LHCN-M2 (cell line): ENCODE data around the gene SPRTN. TPM values are rescaled to one million over a fixed set of nuclear protein-coding genes. Genes with fewer than 3 reads are reported as not detected.
A peak's percentile ranks its signal among the peaks of the same experiment; 100 is the strongest.
"Not testable (repeated sequence)": the region's sequence is repeated elsewhere in the genome, so short reads cannot be mapped to it uniquely, and the experiment has no call there.

ENCODE experiments used
- DNase-seq: peaks from one replicate; pipeline ENCODE4 v3.0.0-alpha.2; 2012; ENCODE audit warnings: low read depth
- total RNA-seq: library from RNA; depleted of rRNA; stranded (reverse); fragments of >200 nt; gene quantifications from 2 replicates; pipeline ENCODE4 v1.2.3, GENCODE V29; 2014

Gene SPRTN
- total RNA-seq, 1 experiment from 2014 or later, result 17.6 TPM

DNA sequence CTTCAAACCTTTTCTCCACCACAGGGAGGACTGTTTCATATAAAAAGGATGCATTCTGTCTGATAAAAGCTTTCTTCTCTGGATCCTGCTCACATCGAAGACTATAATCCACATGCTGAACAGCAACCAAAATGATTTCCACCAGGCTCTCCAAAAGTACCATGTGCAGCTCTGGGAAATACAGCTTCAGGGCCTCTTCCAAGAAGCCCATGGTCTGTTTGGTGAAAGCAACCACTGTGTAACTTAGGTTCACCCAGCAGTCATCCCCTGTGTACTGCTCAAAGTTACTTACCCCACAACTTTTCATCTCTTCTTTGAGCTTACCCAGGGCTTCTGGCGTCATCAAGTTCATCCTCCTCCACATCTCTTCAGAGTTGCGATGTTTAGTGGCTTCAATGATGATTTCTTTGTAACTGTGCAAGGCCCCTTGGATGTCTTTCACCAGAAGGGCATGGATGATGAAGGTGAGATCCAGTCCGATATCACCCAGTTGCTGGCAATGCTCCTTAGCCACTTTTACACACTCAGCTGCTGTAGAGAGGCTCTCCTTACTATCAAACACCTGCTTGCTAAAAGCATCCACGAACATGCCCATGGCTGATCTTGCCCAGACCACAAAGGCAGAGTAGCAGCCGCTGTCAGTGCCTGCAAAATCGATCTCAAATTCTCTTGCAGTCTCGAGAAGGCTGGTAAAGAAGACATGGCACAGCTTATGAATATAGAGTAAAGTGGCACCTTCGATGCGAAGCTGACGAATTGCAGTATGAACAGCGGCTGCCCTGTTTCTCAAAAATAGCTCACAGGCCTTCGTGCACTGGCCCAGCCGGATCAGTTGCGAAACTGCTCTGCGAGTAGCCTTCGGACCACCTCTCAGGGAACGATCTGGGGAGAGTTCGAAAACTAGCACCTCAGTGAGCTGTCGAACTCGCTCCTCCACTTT lies 2.2 kb upstream of the SPRTN start:
- no peak for DNase-seq

DNA sequence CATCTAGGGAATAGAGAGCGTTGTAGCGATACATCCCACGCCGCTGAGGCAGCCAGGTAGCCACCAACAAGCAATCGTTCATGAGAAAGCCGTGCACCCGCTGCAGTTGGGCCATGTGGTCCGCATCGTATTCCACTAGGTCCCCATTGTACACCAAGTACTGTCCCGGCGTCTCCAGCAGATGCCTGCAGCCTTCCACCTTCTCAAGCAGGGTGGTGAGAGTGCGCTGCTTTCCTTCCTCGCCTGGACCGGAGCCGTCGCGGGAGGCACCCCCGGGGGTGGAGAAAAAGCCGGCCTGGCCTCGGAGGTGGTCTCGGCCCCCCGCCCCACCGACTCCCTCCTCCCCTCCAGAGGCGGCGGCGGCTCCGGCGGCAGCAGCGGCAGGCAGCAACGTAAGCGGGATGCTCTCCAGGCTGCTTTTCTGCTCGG lies 1.0 kb upstream of the SPRTN start:
- DNase-seq, result peak; percentile 8

DNA sequence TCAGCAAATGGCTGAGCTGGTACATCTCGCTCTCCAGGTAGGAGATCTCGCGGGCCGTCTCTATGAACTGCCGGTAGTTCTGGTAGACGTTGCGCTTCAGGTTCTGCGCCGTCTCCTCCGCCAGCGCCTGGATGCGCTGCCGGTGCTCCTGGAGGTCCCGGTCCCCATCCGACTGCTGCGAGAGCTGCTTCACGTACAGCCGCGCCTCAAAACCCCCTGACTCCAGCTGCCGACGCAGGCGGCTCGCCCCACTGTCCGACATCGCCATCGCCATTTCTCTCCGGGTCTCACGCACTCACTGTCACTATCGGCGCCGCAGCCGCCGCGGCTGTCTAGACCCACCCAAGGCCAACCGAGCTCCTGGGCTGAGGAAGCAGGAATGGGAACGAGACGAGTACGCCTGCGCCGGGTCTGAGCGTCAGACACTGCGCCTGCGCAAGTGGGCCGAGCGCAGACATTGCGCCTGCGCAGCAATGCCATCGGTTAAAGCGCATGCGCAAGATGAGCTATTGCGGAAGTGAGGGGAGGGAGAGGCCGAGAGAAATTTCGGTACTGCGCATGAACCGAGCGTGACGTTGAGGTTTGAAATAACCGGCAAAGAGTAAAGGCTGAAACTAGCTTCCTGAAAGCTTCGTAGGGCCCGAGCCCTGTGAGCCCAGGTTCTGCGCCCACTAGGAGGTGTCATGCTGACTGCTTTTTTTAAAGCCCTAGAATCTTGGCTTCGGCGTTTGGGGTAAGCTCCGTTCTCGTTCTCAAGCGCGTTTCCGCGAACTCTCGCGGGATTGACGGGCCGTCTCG lies 422 bp upstream of the SPRTN start, which contains the start of gene EXOC8:
Gene EXOC8 (minus strand): TSS at position 381 of the 798 bp plus-strand sequence. CDS start 107 bp downstream, at position 274.
- DNase-seq, result peak; percentile 96

DNA sequence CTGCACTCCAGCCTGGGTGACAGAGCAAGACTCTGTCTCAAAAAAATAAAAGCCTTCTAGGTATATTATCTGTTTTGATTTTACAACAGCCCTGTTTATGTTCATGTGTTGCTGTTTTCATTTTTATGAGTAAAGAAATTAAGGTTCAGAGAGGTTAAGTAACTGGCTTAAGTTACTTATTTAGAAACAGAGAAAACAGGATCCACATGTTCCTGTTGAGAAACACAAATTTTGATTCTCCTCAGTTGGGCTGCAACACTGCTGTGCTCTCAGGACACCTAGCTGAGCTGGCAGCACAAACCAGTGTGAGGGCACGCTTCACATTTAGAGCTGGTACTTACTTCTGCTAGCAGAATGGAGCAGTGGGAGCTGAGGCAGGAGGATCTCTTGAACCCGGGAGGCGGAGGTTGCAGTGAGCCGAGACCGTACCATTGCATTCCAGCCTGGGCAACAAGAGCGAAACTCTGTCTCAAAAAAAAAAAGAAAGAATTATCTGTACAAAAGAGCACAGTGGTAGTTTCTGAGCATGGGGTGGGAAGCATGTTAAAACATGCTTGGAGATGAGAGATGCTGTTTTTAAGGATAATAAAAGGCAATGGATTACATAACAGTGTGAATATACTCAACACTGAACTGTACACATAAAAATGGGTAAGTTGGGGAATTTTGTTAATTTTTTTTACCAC lies 2.4 kb downstream of the SPRTN start:
- no peak for DNase-seq

DNA sequence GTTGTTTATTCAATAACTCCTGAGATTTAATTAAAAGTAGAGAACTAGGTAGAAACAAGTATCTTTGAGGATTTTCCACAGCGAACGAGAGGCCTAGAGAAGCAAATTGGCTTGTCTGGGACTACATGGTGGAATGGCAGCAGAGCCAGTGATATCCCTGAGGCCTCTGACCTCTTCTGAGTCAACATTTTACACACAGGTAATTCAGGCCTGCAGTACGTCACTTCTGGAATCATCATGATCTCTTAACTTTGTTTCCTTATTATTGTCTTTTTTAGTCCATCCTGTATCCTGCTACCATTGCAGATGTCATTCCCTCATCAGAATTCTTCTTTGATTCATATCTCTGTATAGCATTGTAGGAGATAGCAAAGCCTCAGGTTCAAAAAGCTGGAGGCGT lies 9.9 kb downstream of the SPRTN start:
- no peak for DNase-seq

DNA sequence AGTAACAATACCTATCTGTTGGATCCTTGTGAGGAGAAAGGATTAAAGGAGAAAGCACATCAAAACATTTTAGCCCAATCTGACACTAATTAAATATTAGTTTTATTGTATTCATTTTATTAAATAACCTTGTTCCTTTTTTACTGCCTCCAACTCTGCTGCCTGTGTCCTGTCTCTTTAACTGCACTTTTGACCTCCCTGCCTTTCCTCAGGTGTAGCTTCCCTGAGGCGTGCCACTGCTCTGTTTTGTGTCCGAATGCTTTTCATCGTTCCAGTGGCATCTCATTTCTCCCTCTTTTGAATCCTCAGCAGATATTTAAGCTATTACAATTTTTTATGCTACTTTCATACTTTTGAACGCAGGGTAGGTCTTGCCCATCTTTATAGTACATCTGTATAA lies 10.3 kb downstream of the SPRTN start:
- DNase-seq, result no peak

DNA sequence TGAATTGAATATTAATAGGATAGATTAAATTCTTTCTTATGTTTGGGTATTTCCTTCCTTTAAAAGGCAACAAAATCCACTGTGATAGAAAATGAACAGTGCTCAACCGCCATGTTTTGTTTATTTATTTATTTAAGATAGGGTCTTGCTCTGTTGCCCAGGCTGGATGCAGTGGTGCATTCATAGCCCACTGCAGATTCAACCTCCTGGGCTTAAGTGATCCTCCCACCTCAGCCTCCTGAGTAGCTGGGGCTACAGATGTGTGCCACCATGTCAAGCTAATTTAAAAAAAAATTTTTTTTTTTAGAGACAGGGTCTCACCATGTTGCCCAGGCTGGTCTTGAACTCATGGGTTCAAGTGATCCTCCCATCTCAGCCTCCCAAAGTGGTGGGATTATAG lies 10.8 kb downstream of the SPRTN start:
- not testable (repeated sequence) for DNase-seq

DNA sequence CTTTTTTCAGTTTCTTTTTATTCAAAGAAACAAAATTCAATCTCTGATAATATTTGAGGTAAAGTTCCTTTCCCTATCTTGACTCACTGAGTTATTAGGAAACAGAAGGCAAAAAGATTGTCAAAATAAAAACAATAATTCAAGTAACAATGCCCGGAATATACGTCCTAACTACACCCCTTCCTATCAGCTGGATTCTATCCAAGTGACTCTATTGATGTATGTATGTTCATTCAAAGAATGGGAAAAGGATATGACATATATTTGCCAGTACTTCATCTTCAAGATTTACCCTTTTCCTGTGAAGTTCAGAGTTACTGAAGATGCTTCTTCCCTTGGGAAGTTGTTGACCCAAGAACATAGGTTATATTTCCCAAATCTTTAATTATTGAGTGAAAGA lies 13.7 kb downstream of the SPRTN start:
- DNase-seq, result no peak

DNA sequence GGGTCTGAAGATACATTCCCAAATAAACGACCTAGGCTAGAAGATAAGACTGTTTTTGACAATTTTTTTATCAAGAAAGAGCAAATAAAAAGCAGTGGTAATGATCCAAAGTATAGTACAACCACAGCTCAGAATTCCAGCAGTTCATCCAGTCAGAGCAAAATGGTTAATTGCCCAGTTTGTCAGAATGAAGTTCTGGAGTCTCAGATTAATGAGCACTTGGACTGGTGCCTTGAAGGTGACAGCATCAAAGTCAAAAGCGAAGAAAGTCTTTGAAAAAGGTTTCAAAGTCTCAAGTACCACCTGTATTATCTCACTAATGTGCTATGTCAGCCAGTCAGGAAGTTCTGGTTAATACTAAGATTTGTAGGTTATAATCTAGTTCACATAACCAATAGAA lies 15.0 kb downstream of the SPRTN start:
- DNase-seq, result no peak

DNA sequence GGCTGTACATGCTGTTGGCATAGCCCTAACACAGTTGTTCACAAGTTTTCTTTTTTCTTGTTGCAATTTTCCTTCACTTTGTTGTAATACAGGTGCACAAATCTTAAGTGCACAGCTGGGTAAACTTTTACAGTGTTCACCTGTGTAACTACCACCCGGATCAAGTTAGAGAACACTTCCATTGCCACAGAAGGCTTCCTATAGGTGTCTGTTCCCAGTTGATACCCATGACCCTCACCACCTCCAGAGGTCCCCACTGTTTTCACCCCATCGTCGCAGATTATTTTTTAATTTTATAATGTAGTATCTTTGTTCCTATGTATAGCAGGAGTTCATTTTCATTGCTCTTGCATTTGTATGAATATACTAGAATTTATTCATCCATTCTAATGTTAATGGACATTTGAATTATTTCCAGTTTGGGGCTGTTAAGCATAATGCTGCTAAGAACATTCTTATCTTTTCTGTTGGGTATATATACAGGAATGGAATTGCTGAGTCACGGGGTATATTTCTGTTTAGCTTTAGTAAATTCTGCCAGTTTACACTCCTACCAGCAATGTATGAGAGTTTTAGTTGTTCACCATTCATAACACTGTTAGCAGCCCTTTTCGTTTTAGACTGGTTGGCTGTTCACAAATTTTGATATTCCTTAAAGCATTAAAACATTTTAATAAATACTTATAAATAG lies 16.4 kb downstream of the SPRTN start:
- no peak for DNase-seq

DNA sequence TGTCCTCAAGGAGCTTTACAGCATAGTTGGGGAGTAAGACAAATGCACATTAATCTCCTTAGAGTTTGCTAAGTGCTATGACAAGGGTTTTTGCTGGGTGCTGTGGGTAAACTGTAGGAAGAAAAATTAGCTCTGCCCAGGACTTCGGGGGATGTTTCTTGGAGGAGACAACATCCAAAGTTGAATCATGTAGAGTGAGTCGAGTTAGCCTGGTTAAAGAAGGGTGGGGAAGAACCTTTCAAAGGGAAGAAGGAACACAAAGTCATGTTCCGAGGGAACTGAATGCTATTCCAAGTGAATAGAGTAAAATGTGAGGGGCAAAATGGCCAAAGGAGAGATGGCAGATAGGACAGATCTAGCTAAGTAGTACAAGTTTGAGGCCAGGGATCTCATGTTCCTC lies 17.1 kb downstream of the SPRTN start:
- DNase-seq, result no peak

DNA sequence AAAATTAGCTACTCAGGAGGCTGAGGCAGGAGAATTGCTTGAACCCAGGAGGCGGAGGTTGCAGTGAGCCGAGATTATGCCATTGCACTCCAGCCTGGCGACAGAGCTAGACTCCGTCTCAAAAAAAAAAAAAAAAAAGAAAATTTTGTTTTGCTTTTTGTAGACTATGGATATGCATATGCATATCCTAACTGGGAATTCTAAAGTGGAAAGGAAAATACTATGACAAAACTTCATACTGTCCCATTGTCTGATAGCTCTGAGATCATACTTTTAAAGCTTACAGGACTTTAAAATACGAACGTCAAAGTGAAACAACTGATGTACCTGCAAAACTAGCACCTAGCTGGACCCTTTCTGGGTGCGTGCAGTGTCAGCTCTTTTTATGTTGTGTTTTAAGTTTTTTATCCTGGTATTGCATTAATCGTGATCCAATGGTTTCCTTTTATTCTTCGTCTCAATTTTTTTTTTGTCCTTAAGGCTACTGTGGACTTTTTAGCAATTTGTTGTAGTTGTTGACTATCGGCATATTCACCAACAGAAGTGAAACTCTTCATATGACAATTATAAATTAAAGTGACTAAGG lies 19.2 kb downstream of the SPRTN start:
- no peak for DNase-seq

DNA sequence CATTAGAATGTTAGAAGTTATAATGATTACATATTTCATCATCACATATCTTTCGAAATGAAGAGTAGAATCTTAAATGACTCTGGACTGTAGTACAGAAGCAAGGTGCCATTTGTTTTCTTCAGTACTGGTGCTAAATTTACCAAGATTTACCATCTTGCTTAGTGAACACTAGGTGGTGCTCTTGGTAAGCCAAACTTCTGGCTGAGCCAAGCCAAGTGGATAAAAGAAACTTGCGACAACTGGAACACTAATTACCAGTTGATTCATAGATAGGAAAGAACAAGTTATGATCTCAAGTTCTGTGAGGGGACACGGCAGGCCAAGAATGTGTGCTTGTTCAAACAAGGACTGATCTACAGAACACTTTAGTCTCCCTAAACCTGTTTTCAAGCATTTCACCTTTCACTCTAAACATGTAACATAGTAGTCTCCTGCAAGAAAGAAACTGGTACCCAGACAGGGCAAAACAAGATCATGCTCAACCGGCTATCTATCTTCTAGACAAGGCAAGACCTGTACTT lies 19.8 kb downstream of the SPRTN start:
- DNase-seq, result peak; percentile 71

DNA sequence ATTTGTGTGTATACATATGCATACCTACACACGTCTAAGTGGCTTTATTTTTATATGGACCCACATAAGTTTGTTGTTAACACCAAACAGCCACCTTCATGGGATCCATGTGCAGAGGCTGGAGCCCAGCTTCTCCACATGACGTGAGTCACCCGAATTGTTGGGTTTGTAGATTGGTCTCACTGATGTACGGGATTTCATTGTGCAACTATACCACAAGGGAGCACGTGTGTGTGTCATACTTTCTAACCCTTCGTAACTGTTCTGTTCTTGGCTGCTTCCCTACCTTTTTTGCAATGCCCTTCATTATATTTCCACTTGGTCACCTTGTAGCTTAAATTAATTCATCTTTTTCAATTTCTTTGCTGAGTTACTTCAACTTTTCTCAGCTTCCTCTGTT lies 21.0 kb downstream of the SPRTN start:
- DNase-seq, result peak; percentile 90

DNA sequence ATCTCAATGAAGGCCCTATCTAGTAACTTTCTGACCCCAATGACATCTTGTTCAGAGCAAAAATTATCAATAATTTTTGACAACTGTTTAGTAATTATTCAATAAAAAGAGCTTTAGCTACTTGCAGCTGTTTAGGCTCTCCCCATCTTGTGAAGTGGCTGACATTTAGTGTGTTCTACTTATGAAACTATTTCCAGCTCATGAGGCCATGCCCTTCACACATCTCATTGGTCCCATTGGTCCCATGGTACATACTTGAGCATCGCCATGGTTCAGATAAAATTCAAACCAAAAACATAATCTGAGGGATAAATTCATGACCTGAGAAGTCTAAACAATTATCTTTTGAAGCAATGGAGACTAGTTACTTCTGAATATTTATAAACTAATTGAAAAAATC lies 24.2 kb downstream of the SPRTN start:
- no peak for DNase-seq

DNA sequence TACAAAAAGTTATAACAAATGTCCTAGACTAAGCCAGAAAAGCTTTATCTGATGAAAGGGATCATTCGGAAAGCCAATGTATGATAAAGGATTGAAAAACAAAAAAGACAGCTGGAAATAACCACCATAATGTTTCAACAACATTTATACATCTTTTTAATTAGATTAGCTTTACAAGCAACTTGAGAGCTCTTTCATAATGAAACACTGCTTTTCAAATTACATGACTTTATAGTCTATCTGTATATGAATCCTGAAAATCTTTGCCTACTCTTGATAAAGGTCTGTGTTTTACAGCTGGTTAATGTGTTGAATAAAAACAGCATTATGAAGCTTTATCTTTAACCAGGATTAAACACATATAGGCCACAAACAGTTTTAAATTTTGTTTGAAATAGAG lies 25.5 kb downstream of the SPRTN start:
- DNase-seq, result no peak

DNA sequence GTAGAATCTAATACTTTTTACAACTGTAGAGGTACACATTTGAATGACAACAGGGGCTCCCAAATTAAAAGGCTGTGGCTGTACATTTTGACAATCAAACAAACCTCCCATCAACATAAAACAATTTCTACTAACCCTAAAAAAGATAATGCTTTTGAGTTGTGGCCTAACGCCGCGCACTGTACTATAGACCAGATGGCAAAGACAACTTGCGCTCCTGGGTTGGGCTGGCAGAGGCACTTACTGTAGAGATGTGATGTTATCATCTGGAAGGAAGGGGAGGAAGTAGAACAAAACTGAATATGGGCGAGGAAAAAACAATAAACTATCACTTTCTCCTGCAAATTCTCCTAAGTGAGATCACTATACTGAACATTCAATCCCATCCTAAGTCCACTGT lies 26.1 kb downstream of the SPRTN start:
- DNase-seq, result no peak

DNA sequence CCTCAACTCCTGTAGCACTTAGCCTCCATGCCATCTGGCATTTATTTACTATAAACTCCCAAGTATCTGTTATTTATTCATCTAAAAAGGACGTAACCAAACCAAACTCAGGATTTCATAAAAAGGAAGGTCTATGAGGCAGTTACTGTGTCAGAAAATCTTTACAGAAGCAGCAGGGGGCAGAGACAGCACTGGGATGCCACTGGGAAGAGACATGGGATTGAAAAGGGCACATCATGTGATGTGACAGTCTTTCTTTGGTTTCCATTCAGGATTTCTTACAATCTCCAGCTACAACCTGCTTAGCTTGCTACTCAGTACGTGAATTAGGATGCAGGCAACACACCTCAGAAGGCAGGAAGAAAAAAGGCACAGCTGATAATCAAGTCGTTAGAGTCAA lies 31.2 kb downstream of the SPRTN start:
- DNase-seq, result no peak

DNA sequence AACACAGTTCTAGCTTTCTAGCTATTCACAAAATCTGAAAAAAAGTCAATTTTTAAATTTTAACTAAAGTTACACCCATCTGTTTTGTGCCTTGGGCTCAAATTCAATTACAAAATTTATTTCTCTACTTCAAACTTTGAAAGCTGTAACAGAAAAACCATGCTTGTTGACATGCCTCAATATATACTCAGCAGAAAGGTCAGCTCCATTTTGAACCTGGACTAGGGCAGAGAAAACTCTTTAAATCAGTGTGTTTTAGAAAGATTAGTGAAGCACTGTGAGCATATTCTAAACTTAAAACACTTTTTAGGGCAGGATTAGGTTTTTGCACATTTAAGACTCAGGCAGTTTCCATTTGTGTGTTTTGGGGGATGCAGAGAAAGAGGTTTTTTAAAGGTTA lies 34.4 kb downstream of the SPRTN start:
- DNase-seq, result no peak

DNA sequence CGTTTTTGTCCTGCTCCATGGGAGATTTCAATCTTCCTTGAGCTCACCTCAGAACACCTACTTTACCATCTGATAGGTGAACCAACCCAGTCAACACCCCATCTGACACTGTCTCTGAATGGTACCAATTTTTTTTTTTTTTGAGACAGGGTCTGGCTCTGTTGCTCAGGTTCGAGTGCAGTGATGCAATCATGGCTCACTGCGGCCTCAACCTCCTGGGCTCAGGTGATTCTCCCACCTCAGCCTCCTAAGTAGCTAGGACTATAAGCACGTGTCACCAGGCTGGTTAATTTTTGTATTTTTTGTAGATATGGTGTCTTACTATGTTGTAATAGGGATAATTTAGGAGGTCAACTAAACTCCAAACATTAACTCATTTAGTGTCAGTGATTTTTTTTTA lies 36.3 kb downstream of the SPRTN start:
- no peak for DNase-seq

DNA sequence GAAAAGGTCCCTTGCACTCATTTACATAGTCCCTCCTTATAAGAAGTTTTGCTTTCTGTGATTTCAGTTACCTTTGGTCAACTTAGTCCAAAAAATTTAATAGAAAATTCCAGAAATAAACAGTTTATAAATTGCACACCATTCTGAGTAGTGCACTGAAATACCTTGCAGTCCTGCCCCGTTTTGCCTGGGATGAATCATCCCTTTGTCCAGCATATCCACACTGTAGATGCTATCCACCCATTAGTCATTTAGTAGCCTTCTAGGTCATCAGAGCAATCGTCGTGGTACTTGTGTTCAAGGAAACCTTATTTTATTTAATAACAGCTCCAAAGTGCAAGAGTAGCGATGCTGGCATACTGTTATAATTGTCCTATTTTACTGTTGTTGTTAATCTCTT lies 38.0 kb downstream of the SPRTN start:
- DNase-seq, result no peak
